Activated CD8-positive, alpha-beta memory T cell treated with anti-CD3 and anti-CD28 coated beads, Interleukin-2, amount 50 U/mL, for 48 hours (primary cell): Measurements from ENCODE around the gene REG3G.
"Not testable (repeated sequence)": the region's sequence is repeated elsewhere in the genome, so short reads cannot be mapped to it uniquely, and the experiment has no call there.

ENCODE experiments used
- DNase-seq: peaks from one replicate; pipeline ENCODE4 v3.0.0-alpha.2; 2020

Gene REG3G

DNA sequence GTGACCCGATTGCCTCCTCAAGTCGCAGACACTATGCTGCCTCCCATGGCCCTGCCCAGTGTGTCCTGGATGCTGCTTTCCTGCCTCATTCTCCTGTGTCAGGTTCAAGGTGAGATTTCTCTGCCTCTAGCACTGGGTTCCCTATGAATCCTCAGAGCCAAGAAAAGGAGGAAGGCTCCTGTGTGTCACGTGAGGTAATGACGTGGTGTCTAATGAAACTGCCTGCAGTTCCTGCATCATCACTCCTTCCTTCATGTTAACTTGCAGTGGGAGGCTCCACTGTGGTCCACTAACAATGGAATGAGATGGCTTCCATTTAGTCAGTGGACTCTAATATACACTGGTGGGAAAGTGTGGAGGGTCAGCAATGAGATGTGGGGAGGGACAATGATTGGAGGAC is 559 bp downstream of the REG3G start:
- DNase-seq, result no peak

DNA sequence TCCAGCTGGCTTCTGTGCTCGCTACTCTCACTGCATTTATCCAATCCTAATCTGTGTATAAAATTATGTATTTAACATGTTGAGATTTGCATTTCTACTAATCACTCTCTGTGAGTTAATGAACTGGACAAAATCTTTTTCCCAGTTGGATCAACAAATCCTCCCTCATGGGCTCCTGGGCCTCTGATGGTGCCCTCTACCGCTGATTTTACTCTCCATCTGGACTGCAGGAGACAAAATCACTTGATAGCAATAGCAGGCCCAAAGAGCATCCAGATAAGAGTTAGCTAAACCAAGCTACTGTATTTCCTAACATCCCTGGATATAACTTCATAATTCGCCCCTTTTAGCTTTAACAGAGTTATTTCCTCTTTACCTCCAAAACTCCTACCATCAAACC is 14.4 kb downstream of the REG3G start:
- no peak for DNase-seq

DNA sequence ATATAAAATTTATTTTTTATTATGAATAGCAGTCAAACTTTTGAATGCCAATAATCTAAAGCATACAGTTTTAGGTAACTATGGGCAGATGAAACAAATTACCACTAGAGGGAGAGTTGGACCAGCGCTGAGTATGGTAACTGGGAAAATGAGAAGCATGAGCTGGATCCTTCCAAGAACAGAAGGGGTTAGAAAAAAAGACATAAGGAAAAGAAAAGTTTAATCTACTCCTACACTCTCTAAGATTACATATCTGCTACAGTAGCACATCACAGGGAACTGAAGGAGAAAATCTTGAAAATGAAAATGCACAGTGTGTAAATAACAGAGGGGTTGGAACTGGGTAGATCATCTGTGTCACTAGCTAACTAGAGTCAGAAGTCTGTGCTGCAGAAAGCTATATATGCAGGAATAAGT is 15.5 kb downstream of the REG3G start:
- DNase-seq, result no peak

DNA sequence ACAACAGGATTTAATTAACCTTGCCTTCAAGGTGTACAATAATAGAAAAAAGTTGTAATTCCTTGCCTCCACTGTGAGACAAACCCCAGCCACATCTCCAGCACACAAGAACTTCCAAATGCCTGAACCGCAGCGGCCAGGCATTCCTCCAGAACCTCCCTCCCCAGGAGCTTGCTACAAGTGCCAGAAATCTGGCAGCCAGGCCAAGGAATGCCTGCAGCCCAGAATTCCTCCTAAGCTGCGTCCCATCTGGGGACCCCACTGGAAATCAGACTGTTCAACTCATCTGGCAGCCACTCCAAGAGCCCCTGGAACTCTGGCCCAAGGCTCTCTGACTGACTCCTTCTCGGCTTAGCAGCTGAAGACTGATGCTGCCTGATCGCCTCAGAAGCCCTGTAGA is 28.0 kb downstream of the REG3G start:
- DNase-seq, result not testable (repeated sequence)

DNA sequence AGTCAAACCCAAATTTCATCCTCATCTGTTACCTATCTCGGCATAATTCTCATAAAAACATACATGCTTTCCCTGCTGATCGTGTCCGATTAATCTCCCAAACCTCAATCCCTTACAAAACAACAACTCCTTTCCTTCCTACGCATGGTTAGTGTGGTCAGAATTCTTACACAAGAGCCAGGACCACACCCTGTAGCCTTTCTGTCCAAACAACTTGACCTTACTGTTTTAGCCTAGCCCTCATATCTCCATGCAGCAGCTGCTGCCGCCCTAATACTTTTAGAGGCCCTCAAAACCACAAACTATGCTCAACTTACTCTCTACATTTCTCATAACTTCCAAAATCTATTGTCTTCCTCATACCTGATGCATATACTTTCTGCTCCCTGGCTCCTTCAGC is 29.3 kb downstream of the REG3G start:
- not testable (repeated sequence) for DNase-seq

DNA sequence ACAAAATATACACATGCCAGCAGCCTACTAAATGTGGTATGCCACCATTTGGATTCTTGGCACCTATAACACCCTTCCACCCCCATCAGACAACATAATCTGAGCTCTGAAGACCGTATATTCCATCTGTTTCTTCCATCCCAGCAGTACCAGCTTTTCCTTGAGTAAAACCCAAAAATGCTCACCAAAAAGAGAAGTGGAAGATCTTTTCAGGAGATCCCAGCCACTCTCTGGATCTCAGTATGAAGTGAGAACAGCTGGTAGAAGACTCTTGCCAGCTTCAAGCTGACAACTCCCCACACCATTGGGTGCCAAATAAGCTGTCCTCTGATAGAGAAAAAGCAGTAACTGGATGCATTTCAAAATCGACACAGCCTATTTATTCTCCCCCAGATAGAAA is 39.7 kb downstream of the REG3G start:
- no peak for DNase-seq

DNA sequence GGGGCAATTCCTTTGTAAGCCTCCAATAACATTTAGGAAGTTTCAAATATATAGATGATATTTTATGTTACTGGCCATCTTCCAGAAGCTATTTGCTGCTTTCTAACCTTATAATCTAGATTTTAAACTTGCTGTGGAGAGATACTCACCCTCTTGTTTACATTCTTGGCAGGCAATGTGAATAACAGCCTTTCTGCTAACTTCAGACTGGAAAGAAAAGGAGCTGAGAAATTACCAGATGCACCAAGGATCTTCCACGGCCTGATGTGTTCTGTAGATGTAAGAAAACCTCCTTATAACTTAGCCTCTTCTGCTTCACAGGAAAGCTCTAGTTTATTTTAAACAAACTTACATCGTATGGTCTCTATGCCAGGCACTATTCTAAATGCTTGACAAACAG is 45.6 kb downstream of the REG3G start:
- DNase-seq, result no peak
